Amniotic stem cell (primary cell): ENCODE measurements around the gene TUT1.
"Not testable (repeated sequence)": the region's sequence is repeated elsewhere in the genome, so short reads cannot be mapped to it uniquely, and the experiment has no call there.

Experiments used
- DNase-seq: peaks from one replicate; lab custom pipeline; 2025; lab: John Stamatoyannopoulos, UW

Gene TUT1

DNA sequence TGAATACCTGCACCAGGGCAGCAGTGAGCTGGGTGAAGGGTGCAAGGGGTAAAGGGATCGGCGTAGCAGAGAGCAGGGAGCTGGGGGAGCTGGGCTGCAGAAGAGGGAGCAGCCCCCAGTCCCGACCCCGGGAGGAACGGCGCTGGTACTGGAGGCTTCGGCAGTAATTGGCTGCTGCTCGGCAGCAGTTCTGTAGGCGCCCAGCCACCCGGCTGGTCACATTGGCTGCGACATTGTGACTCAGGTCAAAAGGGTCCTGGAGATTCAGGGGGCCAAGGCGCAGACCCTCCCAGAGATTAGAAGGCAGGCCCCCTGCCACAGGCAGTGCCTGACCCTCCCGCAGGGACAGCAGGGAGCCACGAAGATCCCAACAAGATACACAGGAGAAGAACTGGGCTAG, 15.5 kb downstream of the TUT1 start:
- no peak for DNase-seq

DNA sequence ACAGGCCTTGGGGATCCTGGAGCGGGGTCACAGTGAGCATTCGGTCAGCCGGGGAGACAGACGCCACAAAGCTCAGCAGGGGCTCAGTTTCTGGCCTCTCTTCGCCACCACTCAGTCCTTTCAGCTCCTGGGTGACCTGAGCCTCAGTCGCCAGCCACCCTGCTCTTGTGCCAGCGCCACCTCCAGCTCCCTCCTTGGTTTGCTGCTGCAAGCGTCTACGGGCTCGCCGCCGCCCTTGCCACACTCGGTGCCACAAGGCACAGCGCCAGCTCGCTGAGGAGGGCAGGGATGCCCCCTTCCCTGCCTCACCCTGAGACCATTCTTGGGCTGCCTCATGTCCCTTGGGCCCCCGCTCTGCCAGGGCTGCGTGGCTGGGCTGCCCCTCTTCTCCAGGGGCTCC, 16.2 kb downstream of the TUT1 start:
- no peak for DNase-seq

DNA sequence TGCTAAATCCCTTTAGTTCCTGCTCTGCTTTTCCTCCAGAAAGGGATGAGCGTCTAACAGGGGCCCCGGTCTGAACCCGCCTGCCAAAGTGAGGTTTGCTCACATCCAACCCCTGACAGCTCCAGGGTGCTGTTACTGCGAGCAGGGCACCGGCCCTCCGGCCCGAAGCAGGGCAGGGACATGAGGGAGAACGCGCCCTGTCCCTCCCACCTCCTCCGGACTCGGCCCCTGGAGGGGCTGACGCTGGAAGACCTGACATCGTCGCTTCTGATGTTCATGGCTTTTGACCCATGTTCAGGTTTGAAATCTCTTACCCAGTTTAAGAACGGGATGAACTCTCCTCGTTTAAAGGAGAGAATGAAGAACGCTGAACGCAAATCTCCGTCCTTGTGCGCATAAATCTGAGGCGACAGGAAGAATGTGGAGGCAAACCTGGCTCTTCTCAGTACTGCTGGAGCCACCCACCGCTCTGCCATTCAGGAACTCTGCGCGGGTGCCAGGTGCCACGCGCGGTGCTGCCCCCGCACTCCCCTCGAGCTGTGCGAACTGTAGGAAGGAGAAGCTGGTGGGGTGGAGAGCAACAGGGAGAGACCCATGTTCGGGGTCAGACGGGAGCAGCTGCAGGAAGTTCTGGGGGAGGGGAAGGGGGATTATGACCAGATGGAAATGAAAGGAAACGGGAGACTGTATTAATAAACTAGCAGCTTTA, 16.8 kb downstream of the TUT1 start:
- DNase-seq: no peak

DNA sequence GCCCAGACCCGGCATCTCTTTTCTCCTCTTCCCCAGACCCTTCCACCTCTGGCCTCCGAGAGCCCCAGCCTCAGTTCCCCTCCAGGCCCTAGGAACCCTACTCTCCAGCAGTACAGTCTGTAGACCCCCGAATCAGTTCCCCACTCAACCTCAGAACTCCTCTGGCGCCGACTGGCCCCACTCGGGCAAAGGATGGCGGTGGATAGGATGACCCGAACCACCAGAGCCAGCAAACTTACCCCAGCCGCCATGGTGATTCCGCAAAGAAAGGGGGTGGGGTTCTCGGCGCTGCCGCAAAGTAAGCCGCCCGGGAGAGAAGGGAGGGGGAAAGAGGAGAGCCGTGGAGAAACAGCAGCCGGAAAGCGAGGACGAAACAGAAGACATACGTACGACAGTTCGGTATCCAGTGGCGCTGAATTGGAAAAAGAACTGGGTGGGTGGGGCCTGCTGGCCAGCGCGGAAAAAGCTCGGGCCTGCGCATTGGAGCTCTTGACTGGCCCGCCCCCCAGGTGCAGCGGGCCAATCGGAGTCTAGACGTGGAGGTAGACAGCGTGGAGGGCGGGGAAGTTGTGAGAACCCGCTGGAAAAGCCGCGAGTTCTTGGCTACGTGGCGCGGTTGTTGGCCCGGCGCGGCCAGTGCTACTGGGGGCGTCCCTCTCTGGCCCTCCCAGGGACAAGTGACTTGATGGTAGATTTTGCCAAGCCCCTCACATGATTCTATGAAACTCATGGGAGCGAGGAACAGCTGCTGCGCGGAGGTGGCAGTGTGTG, 17.5 kb downstream of the TUT1 start, which contains the start of gene EEF1G:
Gene EEF1G, minus strand, starts transcription at position 300 of the 771 bp plus-strand sequence. Its CDS starts 49 bp downstream, at position 251.
- peak; percentile 99 for DNase-seq

DNA sequence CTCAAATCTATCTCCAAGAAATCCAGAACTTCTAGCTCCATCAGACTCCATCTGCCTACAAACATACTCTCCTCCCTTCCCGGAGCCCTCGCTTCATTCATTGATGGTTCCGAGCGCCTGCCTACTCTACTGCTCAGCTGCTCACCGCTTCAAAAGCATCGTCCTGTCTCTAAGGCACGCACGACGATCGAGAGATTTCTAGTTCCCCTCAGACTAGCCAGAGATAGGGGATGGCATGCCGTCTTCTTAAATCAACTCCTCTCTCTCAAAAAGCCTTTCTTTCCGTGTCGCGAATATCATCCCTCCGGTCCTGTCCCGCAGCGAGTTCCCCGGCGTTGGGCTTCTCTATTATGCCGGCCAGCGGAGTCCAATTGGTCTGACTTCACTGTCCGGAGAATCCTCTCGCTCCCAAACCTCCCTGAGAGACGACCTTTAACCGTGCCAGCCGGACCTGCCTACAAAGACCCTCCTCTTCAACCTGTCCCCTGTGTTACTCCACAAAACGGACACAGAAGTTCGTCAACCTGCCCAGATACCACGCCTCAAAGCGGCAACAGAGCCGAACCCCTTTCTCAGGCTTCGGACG, 18.2 kb downstream of the TUT1 start:
- no peak for DNase-seq

DNA sequence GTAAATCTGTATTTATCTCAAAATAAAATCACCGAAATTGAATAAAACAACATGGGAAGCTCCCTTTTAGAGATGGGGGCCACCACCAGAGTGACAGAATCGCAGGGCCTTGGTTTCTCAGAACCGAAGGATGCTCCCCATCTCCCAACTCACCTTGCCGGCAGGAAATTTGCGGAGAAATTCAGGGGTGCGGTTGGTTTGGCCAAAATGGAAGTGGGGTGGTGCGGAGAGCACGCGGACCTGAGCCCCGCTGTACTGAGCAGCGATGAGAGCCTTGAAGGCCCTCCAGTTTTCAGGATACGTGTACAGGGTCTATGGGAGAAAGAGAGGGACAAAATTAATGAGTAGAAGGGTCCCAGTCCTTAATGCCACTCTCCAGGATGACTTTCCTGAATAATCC, 18.9 kb downstream of the TUT1 start:
- DNase-seq: no peak

DNA sequence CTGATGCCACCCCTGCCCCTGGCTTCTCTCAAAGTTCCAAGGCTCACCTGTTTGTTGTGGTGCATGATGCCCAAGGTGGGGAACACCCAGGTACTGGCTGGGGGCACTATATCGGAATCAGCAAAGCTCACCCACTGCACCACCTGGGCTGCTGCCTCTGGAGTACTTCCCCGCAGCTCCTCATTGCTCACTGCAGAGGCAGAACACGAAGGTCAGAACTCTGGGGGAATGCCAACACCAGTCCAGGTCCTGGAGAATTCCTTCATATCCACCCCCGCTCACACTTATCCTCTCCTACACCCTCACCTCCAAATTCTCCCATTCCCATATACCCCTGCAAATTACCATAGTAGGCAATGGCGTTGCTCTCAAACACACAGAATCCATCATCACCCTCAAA, 19.8 kb downstream of the TUT1 start:
- DNase-seq: not testable (repeated sequence)

DNA sequence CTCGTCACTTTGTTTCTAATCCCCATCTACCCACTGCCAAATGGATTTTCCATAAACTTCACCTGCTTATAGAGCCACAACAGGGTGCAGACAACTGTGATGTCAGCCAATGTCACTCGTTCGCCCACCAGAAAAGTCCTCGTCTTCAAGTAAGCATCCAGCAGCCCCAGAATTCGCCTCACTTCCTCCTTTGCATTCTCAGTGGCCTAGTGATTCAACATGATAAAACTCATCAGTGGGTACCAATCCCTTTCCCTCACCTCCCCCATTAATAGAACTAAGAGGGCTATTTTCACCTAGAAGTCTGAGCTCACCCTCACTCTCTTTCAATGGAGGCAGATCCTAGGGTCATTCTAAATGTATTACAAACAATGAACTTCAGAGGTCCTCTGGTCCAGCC, 20.4 kb downstream of the TUT1 start:
- DNase-seq: not testable (repeated sequence)

DNA sequence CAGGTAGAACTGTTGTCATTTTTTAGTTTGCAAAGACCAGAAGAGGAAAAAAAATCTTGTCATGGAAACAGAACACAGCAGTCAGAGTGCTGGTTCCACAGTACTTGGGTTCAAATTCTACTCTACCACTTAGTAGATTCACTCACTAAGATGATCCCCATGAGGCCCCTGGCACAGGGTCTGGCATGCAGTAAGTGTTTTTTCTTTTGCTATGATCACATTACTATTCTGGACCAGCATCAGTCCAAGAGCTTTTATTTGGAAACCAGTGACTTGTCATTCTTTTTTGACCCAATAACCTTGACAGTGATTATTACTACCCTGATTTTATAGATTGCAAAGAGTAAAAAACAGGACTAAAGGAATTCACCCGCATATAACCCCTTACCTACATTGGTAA, 21.7 kb downstream of the TUT1 start:
- no peak for DNase-seq

DNA sequence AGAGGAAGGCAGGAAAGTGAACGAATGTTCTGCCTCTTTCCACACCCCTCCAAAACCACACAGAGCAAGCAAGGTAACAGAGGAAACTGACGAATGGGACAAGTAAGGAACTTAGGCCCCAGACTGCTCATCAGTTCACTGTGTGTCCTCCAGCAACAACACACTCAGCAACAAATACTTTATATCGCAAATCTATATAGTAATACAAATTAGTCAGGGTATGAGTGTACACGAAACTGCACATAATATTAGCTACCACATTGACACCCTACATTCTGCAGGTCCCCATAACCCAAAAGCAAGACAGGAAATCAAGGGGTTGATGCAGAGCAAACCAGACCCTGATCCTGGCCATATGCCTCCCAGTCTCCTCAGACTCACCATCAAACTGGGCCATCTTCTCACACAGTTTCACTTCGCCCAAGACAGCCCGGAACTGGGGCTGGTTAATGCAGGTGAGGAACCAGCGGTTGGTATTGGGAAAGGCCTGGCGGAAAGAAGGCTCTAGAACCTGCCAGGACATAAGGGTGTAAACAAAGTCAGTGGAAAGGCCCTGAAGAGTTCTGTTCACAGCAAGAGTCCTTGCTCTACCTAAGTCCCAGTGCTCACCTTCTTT, 24.2 kb downstream of the TUT1 start:
- DNase-seq: no peak

DNA sequence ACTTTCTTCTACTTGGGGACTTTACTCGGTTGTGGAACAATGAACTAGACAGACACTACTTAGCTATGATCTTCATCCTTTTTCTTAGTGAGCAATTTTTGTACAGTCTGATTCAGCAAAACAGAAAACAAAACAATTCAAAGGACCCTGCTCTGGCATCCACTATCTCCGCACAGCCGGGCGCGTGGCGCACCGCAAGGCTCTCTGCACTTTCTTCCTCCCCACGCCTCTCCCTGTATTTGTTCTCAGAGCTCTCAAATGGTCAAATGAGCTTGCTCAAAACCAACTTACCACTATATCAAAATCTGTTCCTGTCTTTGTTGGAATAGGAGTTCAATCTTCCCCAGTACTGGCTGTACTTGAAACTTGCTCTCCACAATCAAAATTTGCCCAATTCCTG, 25.1 kb downstream of the TUT1 start:
- DNase-seq: no peak

DNA sequence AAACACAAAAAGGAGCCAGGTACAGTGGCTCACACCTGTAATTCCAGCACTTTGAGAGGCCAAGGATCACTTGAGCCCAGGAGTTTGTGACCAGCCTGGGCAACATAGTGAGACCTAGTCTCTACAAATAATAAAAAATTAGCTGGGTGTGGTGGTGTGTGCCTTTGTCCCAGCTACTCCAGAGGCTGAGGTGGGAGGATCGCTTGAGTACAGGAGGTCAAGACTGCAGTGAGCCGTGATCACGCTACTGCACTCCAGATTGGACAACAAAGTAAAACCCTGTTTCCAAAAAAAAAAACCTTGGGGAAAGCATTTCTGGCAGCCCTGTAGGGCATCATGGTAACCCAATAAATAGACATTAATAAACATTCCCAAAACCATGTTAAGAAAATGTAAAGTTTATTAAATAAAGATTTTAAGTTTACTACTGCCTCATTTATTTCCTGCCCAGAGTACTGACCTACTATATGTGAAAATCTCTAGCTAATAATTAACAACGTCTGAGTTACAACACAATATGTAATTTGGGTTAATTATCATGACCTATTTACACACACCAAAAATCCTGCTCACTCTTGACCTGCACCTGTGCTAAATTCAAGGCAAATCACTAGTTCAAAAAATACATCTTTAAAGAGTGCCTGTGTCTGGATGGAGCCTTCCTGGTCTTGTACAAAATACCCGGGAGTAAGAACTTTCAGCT, 26.1 kb downstream of the TUT1 start:
- DNase-seq: no peak

DNA sequence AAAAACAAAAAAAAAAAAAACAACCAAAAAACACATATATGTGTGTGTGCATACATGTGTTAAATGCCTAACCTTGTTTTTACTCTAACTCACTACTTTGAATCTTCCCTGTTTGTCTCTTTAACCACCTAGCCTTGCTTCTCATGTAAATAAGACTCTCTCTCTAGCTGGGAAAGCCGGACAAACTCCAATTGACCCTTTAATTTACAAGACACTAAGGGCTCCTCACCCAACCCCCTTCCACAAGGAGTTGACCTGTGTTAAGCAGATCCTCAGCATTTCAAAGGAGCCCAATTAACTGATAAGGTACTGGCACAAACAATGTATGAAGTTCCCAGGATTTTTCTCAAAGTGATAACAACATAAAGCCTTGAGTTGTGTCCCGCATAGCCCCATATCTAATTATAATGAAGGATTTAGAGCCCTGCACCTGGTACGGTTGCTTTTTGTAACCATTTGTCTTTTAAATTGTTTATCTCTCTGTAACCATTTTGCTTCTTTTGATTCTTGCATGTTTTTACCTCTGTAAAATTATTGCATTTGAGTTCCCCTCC, 29.6 kb downstream of the TUT1 start:
- DNase-seq: not testable (repeated sequence)

DNA sequence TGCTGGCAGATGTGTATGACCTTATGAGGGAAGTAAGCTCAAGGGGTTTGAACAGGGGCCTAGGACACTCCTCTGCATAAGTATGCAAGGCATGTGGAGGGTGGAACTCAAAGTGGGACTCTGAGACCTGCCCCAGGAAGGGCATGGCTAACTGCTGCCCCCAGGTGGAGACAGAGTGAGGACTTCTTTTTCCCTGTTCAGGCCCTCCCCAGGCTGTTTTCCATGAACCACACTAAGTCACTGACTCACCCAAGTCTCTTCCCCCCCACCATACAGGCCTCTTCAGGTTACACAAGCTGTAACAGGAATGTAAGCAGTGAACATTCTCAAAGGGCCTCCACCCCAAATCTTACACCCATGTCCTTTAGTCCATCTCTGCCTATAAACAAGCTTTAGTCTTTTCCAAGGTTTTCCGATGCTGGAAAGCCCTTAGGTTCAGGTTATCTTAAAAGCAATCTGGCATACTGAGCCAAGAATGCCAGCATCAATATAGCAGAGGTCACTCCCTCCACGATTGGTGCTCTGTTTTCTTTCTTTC, 30.7 kb downstream of the TUT1 start:
- DNase-seq: peak; percentile 94

DNA sequence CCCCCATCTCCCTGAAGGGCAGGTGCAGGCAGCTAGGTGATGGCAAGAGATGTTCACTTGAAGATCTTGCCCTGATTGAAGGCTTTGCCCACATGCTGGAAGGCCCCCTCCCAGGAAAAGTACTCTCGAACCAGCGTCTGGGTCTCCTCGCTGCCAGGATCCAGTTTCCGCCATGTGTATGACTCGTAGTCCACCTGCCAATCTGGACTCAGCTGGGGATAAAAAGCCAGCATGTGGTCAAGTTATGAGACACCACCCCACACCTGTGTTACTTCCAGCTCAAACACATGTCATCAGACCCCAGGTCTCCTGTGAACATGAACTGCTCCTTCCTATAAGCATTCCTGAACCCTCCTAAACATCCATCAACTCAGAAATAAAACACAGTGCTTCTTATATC, 31.7 kb downstream of the TUT1 start:
- not testable (repeated sequence) for DNase-seq

DNA sequence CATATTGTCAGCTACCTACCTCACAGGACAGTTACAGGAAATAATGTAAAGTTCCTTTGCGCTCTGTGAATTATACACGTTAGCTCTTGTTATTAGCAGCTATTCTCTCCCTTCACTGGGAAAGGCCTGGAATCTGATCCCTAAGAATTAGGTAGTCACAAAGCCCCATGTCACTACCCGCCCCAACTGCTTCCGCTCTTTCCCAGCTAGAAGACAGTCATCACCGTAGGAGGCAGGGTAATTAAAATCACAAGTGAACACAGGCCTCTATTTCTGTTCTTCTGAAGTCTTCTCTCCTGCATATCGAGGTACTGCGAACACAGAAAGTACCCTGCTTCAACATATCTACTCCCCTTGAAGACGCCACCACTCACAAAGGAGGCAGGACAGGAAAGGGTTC, 32.1 kb downstream of the TUT1 start:
- DNase-seq: no peak

DNA sequence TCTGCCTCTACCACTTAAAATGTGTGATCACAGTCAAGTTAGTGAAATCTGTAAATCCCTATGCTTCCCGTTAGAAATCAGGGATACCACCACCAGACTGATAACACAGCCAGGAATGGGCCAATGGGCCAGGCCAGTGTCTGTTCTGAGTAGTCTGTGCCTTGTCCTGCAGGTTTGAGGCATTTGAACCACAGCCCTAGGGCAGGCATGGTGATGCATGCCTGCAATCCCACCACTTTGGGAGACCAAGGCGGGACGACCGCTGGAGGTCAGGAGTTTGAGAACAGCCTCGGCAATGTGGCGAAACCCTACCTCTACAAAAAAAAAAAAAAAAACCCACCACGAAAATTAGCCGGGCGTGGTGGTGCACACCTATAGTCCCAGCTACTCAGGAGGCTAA, 32.7 kb downstream of the TUT1 start:
- DNase-seq: no peak

DNA sequence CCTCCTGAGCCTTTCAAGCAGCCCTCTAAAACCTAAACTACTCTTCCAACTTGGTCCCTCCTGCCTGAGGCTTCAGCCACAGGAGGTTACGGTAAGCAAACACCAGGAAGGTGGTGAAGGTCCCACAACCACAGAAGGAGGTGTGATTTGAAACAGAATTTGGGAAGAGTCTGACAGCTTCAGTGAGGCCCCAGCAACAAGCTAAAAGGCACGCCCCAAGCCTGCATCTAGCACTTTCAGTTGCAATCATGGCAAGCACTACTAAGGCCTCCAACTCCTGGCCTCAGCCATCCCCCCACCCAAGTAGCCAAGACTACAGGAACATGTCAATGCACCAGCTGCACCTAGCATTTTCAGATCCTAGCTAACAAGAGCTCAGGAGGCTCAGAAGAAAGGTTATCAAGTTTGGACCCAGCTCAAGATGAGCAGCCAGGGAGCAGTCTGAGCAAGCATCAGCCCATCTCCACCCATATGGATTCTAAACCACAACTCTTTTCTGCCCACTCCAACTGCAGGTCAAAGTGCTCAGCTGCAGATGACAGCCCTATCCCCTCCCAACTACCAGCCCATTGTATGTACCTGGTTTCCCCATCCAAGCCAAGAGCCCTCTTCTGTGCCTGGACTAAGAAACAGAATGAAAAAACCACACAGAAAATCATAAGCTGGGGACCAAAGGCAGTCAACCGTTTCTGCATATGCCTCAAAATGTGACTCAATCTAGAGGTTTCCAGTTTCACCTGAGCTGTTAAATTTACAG, 34.3 kb downstream of the TUT1 start:
- no peak for DNase-seq

DNA sequence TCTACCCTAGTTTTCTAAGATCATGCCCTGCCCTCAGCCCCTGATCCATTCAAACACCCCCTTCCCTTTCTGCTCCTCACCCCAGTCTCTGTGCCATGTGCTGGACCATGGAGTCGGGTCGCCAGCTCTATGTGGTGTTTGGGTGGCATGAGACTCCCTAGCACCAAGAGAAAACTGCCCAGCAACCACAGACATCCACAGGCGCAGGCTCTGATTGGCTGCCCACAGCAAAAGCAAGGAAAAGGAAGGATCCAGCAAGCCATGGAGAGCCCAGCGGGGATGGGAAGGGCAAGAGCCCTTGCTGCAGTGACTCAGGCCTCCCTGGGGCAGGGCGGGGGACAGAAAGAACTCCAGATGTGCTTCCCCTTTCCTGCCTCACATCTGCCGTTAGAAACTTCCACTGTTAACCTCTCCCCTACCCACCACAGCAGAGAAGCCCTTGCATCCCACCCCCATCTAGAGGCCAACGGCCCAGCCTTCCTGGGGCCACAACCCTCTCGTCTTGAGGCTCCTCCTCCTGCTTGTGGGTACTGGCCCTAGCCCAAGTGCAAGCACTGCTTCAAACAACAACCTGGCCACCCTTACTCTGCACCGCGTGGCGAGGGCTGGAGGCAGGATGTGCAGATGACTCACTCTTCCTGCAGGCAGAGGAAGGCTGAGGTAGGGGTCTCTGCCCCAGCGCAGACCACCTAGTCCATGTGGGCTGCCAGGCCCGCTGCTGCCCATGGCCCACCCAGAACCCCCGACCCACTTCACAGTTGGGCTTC, 35.0 kb downstream of the TUT1 start:
- DNase-seq: peak; percentile 94
